C4-2B (cell line): Measurements from ENCODE around the gene IFIT1B.
"Not testable (repeated sequence)": the region's sequence is repeated elsewhere in the genome, so short reads cannot be mapped to it uniquely, and the experiment has no call there.

ENCODE experiments used
- H3K27ac ChIP-seq: fragments of 450-650 bp; 2 replicates; pipeline ENCODE4 v1.5.1; 2017
- ZFX ChIP-seq: fragments of 450-650 bp; IDR thresholded peaks from 2 replicates; pipeline ENCODE4 v1.6.1; 2017
- TF ChIP-seq, protein P1 (sequence below): fragments of 450-650 bp; conservative IDR thresholded peaks from 2 replicates; pipeline ENCODE4 v1.5.1; 2017; ENCODE audit warnings: mild to moderate bottlenecking

IFIT1B gene

DNA sequence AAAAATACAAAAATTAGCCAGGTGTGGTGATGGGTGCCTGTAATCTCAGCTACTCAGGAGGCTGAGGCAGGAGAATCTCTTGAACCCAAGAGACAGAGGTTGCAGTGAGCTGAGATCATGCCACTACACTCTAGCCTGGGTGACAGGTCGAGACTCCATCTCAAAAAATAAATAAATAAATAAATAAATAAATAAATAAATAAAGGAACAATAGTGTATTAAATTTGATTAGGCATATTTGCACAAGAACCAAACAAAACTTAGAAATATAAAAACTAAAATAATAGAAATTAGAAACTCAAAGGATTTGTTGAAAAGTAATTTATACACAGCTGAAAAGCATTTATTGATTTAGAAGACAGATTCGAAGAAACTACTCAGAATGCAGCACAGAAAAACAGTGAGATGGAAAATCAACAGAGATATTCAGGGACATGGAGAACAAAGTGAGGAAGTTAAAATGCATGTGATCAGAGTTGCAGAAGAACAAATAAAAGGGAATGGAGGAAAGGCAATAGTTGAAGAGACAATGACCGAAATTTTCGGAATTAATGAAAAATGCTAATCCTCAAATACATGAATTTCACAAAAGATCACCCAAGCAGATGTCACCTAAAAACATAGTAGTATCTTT lies 32.4 kb upstream of the IFIT1B start:
- H3K27ac ChIP-seq, result no peak overlapping the region
- TF ChIP-seq ZFX, result no peak
- TF ChIP-seq, protein P1, sequence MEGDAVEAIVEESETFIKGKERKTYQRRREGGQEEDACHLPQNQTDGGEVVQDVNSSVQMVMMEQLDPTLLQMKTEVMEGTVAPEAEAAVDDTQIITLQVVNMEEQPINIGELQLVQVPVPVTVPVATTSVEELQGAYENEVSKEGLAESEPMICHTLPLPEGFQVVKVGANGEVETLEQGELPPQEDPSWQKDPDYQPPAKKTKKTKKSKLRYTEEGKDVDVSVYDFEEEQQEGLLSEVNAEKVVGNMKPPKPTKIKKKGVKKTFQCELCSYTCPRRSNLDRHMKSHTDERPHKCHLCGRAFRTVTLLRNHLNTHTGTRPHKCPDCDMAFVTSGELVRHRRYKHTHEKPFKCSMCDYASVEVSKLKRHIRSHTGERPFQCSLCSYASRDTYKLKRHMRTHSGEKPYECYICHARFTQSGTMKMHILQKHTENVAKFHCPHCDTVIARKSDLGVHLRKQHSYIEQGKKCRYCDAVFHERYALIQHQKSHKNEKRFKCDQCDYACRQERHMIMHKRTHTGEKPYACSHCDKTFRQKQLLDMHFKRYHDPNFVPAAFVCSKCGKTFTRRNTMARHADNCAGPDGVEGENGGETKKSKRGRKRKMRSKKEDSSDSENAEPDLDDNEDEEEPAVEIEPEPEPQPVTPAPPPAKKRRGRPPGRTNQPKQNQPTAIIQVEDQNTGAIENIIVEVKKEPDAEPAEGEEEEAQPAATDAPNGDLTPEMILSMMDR, result no peak

- no peak overlapping the region for H3K27ac ChIP-seq
- TF ChIP-seq, protein P1, result no peak
- no peak for TF ChIP-seq ZFX
These were observed 31.2 kb upstream of the IFIT1B start for GRCh38 chr10:89346405-89347254.

- no peak overlapping the region for H3K27ac ChIP-seq
These were observed 30.0 kb upstream of the IFIT1B start for GRCh38 chr10:89347701-89348457.

GRCh38 chr10:89348481-89348880 lies 29.4 kb upstream of the IFIT1B start:
- TF ChIP-seq ZFX, result no peak
- TF ChIP-seq, protein P1, result no peak
- H3K27ac ChIP-seq, result no peak overlapping the region

More at GRCh38 chr10:89347701-89348457, 30.0 kb upstream of the IFIT1B start:
- no peak for TF ChIP-seq ZFX
- TF ChIP-seq, protein P1, result no peak

GRCh38 chr10:89348975-89349374 lies 28.9 kb upstream of the IFIT1B start:
- TF ChIP-seq, protein P1, result no peak
- no peak for TF ChIP-seq ZFX
- no peak overlapping the region for H3K27ac ChIP-seq

DNA sequence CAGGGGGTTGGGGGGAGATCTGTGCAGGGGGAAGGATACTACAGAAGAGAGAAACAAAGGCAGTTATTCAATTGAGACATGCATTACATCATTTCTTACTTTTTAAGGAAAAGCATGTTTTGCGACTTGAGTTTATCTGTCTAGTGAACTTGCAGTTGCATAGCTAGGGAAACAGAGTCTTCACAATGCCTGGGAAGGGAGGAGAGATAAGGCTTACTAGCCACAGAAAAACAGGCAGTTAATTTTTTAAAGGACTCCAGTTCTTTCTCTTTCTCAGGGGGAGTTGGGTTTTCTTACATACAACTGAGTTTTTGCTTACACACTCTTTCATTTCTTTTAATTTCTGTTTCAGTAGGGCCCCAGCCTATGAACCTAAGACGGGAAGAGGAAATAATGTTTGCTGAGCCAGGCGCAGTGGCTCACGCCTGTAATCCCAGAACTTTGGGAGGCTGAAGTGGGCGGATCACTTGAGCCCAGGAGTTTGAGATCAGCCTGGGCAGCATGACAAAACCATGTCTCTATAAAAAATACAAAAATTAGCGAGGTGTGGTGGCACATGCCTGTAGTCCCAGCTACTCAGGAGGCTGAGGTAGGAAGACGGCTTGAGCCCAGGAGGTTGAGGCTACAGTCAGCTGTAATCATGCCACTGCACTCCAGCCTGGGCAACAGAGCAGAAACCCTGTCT lies 27.1 kb upstream of the IFIT1B start:
- not testable (repeated sequence) for H3K27ac ChIP-seq

DNA sequence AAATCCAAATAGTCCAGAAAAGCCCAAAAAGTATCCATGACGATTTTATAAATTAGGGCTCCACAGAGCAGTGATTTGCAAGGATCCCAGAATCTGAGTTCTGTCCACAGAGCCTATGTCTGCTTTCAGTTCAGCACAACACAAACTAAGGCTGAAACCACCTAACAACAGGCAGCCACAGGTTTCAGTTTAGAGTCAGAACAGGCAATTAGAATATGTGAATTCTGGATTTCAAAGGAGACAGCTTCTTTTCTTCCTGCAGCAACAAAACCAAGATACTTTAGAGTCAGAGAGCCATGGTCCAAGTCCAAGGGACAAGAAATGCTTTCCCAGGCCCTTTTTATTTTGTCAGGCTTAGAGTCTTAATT lies 26.5 kb upstream of the IFIT1B start:
- TF ChIP-seq, protein P1, result no peak
- no peak for TF ChIP-seq ZFX
- no peak overlapping the region for H3K27ac ChIP-seq
